HG03196 (cell line): ENCODE results near the gene LAMB3.

Experiments used
- ATAC-seq: cut with Tn5 transposase; IDR thresholded peaks from one replicate; pipeline ENCODE4 v1.9.1; 2021; ENCODE audit not compliant: unreplicated experiment

LAMB3 gene

GRCh38 chr1:209634005-209634737 is 18.1 kb downstream of the LAMB3 start:
- ATAC-seq = no peak

- no peak for ATAC-seq
These were observed 18.8 kb downstream of the LAMB3 start for GRCh38 chr1:209633335-209633997.

GRCh38 chr1:209630383-209631225 is 21.6 kb downstream of the LAMB3 start:
- ATAC-seq = no peak

- ATAC-seq = no peak
These were observed 22.4 kb downstream of the LAMB3 start for GRCh38 chr1:209629621-209630382.

- no peak for ATAC-seq
These were observed 23.5 kb downstream of the LAMB3 start for GRCh38 chr1:209628618-209629299.

- ATAC-seq = peak; percentile 81
These were observed 24.5 kb downstream of the LAMB3 start for GRCh38 chr1:209627732-209628196.

- ATAC-seq = peak; percentile 16
These were observed 25.0 kb downstream of the LAMB3 start for GRCh38 chr1:209627027-209627731.

GRCh38 chr1:209626346-209627026 is 25.7 kb downstream of the LAMB3 start:
- ATAC-seq = no peak

- no peak for ATAC-seq
These were observed 26.4 kb downstream of the LAMB3 start for GRCh38 chr1:209625791-209626285.

GRCh38 chr1:209624558-209625549 is 27.4 kb downstream of the LAMB3 start:
- no peak for ATAC-seq

GRCh38 chr1:209622841-209623829 is 29.1 kb downstream of the LAMB3 start:
- ATAC-seq = no peak

- ATAC-seq = no peak
These were observed 30.2 kb downstream of the LAMB3 start for GRCh38 chr1:209621741-209622655.

- ATAC-seq = no peak
These were observed 30.9 kb downstream of the LAMB3 start for GRCh38 chr1:209621286-209621685.

GRCh38 chr1:209620487-209620884 is 31.7 kb downstream of the LAMB3 start:
- ATAC-seq = no peak

- no peak for ATAC-seq
These were observed 32.3 kb downstream of the LAMB3 start for GRCh38 chr1:209619696-209620486.
